Measurements from ENCODE around the gene HPF1.

GRCh38 chr4:169766741-169767140 is 9.0 kb upstream of the HPF1 start:
- TF ChIP-seq CTCF (IDR thresholded peaks at IDR 0.05) (no peak), FOXJ3 (CRISPR knock-in tag; IDR thresholded peaks at IDR 0.05) (no peak), MXI1 (IDR thresholded peaks at IDR 0.05; ENCODE audit: low read depth, low read length) (no peak)

Data from SK-N-SH (cell line).